Mucosa of rectum (tissue), 2 donors: ENCODE results near the gene IFNAR1.
"Not testable (repeated sequence)": the region's sequence is repeated elsewhere in the genome, so short reads cannot be mapped to it uniquely, and the experiment has no call there.

Source experiments
- H3K27ac ChIP-seq, 2 donors: one replicate each; pipeline ENCODE4 v1.7.0; 2013; ENCODE audit warnings: inconsistent platforms in 2 of 2, low read depth in 2 of 2, low read length in 2 of 2
- H3K27me3 ChIP-seq, 2 donors: one replicate each; pipeline ENCODE4 v1.7.0; 2013; ENCODE audit warnings: low read length in 2 of 2; ENCODE audit not compliant: control insufficient read depth in 2 of 2, insufficient read depth in 2 of 2
- H3K36me3 ChIP-seq, 2 donors: one replicate each; pipeline ENCODE4 v1.7.0; 2013; ENCODE audit warnings: low read length in 2 of 2; ENCODE audit not compliant: control insufficient read depth in 2 of 2, insufficient read depth in 2 of 2
- H3K4me1 ChIP-seq, 2 donors: one replicate each; pipeline ENCODE4 v1.7.0; 2013; ENCODE audit warnings: low read length in 2 of 2, mild to moderate bottlenecking in 1 of 2; ENCODE audit not compliant: control insufficient read depth in 2 of 2, insufficient read depth in 2 of 2
- H3K4me3 ChIP-seq, 2 donors: one replicate each; pipeline ENCODE4 v1.7.0; 2013; ENCODE audit warnings: low read length in 2 of 2
- H3K9ac ChIP-seq, 2 donors: one replicate each; pipeline ENCODE4 v1.7.0; 2013; ENCODE audit warnings: low read length in 2 of 2, low read depth in 1 of 2, mild to moderate bottlenecking in 1 of 2
- H3K9me3 ChIP-seq, 2 donors: one replicate each; pipeline ENCODE4 v1.7.0; 2013; ENCODE audit warnings: low read length in 2 of 2; ENCODE audit not compliant: control insufficient read depth in 2 of 2
- donor health status: healthy.
- donor health status: Normal muscosa, but diverticular disease.

IFNAR1 gene

DNA sequence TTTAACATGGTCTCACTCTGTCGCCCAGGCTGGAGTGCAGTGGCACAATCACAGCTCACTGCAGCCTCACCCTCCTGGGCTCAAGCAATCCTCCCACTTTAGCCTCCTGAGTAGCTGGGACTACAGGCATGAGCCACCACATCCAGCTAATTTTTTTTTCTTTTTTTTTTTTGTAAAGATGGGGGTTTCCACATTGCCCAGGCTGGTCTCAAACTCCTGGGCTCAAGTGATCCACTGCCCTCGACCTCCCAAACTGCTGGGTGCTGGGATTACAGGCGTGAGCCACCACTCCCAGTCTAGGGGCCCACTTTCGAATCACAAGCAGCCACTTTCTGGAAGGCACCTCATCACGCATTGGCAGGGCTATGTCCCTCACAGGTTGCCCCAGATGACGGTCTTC is 56.6 kb downstream of the IFNAR1 start:
- not testable (repeated sequence) for H3K4me3 ChIP-seq, H3K9me3 ChIP-seq, H3K36me3 ChIP-seq, H3K27me3 ChIP-seq, H3K9ac ChIP-seq
- Histone ChIP-seq H3K4me1 (peaks cover 15 to 34% of the 10 kb centered on the region in 2 donors), H3K27ac (peak overlapping the region in 1 of 2 donors; percentile 16)

DNA sequence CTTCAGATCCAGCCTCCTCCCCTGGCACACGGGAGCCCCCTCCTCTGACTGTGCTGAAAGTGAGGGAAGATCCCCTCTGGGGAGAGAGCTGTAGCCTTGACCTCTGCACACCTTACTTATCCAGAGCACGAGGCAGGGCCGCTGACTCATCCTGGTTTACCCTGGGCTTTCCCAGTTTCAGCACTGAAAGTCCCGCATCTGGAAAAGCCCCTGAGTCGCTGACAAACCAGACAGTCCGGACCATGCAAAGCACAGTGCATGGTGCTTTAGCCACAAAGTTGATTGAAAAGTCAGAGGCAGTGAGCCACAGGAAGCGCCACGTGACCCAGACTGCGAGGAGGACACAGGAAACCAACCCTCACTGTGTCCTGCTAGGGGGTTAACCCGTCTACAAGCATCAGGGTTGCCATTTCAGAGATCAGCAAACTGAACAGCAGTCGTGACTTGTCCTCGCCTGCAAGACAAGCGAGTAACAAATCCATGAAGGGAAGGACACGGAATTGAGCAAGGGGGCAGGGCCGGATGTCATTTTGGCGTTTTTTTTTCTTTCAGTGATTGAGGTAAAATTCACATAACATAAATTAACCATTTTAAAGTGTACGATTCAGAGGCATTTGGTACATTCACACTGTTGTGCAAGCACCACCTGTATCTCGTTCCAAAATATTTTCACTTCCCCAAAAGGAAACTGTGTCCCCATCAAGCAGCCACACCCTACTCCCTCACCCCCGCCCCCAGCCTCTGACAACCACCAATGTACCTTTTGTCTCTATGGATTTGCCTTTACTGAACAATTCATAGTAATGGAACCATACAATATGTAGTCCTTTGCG is 58.5 kb downstream of the IFNAR1 start:
- Histone ChIP-seq H3K27ac (peak overlapping the region; percentile 69 to 77), H3K4me3 (peak overlapping the region; percentile 43 to 49), H3K4me1 (peaks cover 15 to 34% of the 10 kb centered on the region in 2 donors), H3K27me3 (no peaks in the 10 kb centered on the region), H3K36me3 (no peaks in the 10 kb centered on the region), H3K9ac (peak overlapping the region in 1 of 2 donors; percentile 33), H3K9me3 (no peaks in the 10 kb centered on the region)

DNA sequence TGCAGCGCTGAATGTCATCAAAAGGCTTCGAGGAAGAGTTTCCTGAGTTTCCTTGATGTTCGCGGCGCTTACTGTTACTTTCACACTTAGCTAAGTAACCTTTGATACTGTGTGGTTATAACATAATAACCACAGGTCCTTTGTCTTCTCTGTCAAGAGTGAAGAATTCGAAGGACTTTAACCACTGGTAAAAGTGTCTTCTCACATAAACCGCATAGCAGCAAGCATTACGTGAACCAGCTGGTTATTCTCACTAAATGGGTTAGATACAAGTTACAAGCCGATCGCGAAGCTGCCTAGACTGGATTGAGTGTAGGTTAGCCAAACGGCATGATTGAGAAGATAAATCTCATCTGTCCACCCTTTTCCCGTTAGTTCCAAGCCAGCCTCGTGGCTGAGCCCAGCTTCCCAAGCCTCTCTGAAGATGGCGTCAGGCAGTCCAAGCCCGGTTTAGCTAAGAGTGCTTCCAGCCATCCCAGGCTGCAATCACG is 60.1 kb downstream of the IFNAR1 start:
- Histone ChIP-seq H3K9me3 (no peaks in the 10 kb centered on the region), H3K4me3 (no peak overlapping the region), H3K27me3 (no peaks in the 10 kb centered on the region), H3K4me1 (peaks cover 13 to 30% of the 10 kb centered on the region in 2 donors), H3K27ac (peak overlapping the region; percentile 38 to 43), H3K36me3 (no peaks in the 10 kb centered on the region), H3K9ac (no peak overlapping the region)

DNA sequence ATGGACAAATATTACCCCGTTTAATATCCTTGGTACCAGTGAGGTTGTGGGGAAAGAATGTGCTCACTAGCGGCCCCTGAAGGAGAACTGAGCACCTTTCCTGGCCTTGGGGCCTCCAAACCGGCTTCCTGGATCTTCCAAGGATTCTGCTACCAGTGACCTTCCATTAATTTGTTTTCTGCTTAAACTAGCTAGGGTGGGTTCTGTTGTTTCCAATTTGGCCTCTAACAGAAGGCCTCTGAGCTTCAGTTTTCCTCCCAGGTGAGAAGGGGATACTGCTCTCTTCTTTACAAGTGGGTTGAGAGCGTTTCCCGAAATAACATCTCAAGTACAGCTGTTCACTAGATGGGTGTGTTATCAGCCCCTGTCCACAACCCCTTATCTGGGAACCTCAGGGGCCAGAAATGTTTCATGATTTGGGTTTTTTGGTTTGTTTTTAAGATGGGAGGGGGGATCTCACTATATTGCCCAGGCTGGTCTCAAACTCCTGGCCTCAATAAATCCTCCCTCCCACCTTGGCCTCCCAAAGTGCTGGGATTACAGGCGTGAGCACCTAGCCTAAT is 61.5 kb downstream of the IFNAR1 start:
- Histone ChIP-seq H3K36me3 (no peaks in the 10 kb centered on the region), H3K4me1 (peaks cover 9 to 19% of the 10 kb centered on the region in 2 donors), H3K9me3 (no peaks in the 10 kb centered on the region)

DNA sequence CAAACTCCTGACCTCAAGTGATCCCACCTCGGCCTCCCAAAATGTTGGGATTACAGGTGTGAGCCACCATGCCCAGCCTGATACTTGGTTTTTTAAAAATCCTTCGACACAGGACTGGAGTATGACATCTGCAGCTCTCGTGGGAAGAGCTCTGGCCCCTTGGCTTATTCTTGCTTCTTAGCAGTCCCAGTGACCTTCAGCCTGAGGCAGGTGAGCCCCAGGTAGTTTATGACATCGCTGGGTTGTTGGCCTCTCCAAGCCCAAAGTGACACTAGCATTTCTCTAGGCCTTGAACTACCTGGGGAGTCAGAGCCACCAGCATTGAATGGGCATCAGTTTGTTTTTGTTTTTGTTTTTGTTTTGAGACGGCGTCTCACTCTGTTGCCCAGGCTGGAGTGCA is 62.5 kb downstream of the IFNAR1 start:
- Histone ChIP-seq H3K27ac (no peak overlapping the region), H3K27me3 (no peaks in the 10 kb centered on the region), H3K9ac (no peak overlapping the region), H3K36me3 (no peaks in the 10 kb centered on the region), H3K4me3 (no peak overlapping the region), H3K9me3 (no peaks in the 10 kb centered on the region), H3K4me1 (peaks cover 7 to 19% of the 10 kb centered on the region in 2 donors)

More for the DNA sequence above, 61.5 kb downstream of the IFNAR1 start:
- Histone ChIP-seq H3K4me3 (no peak overlapping the region), H3K9ac (no peak overlapping the region), H3K27me3 (no peaks in the 10 kb centered on the region), H3K27ac (no peak overlapping the region)

DNA sequence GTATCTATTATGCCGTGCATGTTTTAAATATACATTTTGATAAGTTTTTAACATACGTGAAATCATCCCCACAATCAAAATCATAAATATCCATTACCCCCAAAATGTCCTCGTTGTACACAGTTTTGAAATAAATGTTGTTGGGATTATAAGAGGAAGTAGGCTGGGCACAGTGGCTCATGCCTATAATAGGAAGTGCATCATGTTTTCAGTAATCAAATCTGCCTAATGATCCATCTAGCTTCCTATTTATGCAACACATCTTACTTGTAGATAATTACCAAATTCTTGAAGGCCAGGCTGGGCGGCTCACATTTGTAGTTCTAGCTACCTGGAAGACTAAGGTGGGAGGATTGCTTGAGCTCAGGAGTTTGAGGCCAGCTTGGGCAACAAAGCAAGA is 63.4 kb downstream of the IFNAR1 start:
- Histone ChIP-seq H3K27me3 (no peaks in the 10 kb centered on the region), H3K9me3 (no peaks in the 10 kb centered on the region), H3K36me3 (no peaks in the 10 kb centered on the region), H3K4me1 (peaks cover 2 to 16% of the 10 kb centered on the region in 2 donors), H3K27ac (no peak overlapping the region), H3K9ac (no peak overlapping the region), H3K4me3 (no peak overlapping the region)

DNA sequence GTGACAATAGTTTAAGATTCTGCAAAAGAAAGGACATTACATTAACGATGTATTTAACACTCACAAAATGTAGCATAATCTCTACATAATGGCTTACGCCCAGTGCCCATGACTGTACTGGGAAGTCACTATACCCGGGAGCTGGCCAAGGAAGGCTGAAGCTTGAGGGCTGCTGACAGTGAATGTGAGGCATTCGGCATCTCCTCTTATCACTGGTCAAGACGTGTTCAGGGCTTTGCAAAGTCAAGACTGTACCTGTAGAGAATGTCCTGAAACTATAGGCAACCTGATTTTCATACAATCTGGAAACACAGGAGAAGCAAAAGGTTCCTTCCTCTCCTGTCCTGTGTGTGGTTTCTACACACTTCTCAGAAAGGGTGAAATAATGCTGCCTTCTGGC is 65.7 kb downstream of the IFNAR1 start:
- H3K4me1 ChIP-seq: peaks cover 0 to 2% of the 10 kb centered on the region in 2 donors
- H3K9ac ChIP-seq: no peak overlapping the region
- H3K27ac ChIP-seq: no peak overlapping the region
- H3K27me3 ChIP-seq: no peaks in the 10 kb centered on the region
- no peak overlapping the region for H3K4me3 ChIP-seq
- no peaks in the 10 kb centered on the region for H3K9me3 ChIP-seq
- H3K36me3 ChIP-seq: no peaks in the 10 kb centered on the region

DNA sequence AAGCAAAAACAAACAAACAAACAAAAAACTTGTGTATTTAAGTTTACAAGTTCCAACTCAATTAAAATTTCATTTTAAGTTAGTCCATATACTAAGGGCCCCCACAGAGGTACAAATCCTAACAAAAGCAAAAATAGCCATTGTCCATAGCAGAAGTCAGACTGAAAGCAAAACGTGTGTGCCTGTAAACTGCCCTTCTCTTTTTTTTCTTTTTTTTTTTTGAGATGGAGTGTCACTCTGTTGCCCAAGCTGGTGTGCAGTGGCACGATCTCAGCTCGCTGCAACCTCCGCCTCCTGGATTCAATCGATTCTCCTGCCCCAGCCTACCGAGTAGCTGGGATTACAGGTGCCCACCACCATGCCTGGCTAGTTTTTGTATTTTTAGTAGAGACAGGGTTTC is 66.9 kb downstream of the IFNAR1 start:
- H3K9me3 ChIP-seq: no peaks in the 10 kb centered on the region
- peaks cover 0 to 2% of the 10 kb centered on the region in 2 donors for H3K4me1 ChIP-seq
- H3K4me3 ChIP-seq: no peak overlapping the region
- no peaks in the 10 kb centered on the region for H3K36me3 ChIP-seq
- no peak overlapping the region for H3K27ac ChIP-seq
- H3K27me3 ChIP-seq: no peaks in the 10 kb centered on the region
- H3K9ac ChIP-seq: no peak overlapping the region

DNA sequence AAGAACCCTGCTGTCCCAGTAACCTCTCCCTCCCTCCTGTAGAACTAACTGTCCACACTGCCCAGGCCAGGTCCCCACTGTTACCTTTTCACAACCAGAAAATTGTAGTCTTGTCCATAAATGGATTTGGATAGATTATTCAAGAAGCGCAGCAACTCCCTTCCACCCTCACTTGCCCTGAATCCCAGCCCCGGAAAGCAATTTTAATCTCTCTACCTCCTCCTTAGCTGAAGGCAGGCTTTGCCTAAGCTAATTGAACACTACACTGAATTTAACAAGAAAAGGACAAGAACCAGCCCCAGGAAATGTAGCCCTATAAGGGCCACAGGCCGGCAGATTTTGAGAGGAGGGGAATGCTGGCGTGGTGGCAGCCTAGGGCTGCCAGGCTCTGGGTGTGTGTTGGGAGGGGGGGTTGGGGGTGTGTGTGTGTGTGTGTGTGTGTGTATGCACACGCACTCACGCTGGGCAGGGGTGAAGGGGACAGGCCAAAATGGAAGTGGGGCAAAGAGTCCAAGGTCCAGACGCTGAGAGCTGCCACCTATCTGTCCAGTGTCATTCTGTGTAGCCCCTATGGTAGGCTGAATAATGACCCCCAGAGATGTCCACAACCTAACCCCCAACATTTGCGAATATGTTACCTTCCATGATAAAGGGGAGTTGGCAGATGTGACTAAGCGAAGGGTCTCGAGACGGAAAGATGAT is 67.7 kb downstream of the IFNAR1 start:
- no peak overlapping the region for H3K27ac ChIP-seq
- H3K4me3 ChIP-seq: no peak overlapping the region
- no peaks in the 10 kb centered on the region for H3K36me3 ChIP-seq
- H3K9me3 ChIP-seq: no peaks in the 10 kb centered on the region
- H3K27me3 ChIP-seq: no peaks in the 10 kb centered on the region
- peak overlapping the region in 1 of 2 donors; percentile 8 for H3K9ac ChIP-seq
- peaks cover 0 to 2% of the 10 kb centered on the region in 2 donors for H3K4me1 ChIP-seq

DNA sequence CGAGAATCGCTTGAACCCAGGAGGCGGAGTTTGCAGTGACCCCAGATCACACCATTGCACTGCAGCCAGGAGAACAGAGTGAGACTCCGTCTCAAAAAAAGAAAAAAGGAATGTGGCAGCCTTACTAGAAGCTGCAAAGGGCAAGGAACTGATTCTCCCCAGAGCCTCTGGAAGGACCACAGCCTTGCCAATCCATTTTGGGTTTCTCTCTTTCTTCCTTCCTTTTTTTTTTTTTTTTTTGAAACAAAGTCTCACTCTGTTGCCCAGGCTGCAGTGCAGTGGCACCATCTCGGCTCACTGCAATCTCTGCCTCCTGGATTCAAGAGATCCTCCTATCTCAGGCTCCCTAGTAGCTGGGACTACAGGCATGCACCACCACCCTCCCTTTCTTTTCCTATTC is 68.6 kb downstream of the IFNAR1 start:
- Histone ChIP-seq H3K36me3 (no peaks in the 10 kb centered on the region), H3K27me3 (no peaks in the 10 kb centered on the region), H3K4me3 (no peak overlapping the region), H3K9me3 (no peaks in the 10 kb centered on the region), H3K9ac (no peak overlapping the region), H3K27ac (no peak overlapping the region), H3K4me1 (peaks cover 0 to 2% of the 10 kb centered on the region in 2 donors)
